ENCODE measurements around the gene CDH6.

DNA sequence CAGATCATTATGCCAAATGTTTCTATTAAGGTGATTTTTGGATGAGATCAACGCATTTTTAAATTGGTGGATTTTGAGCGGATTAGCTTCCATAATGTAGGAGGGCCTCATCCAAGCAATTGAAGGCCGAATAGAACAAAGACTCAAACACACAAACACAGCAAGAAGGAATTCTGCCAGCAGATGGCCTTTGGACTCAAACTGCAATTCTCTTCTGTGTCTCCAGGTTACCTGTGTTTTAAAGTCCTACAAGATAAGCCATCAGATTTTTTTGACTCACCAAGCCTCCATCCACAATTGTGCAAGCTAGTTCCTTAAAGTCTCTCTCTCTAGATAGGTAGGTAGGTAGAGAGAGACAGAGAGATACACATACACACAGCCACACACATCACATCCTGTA, 25.5 kb downstream of the CDH6 start:
- TF ChIP-seq, protein P1, sequence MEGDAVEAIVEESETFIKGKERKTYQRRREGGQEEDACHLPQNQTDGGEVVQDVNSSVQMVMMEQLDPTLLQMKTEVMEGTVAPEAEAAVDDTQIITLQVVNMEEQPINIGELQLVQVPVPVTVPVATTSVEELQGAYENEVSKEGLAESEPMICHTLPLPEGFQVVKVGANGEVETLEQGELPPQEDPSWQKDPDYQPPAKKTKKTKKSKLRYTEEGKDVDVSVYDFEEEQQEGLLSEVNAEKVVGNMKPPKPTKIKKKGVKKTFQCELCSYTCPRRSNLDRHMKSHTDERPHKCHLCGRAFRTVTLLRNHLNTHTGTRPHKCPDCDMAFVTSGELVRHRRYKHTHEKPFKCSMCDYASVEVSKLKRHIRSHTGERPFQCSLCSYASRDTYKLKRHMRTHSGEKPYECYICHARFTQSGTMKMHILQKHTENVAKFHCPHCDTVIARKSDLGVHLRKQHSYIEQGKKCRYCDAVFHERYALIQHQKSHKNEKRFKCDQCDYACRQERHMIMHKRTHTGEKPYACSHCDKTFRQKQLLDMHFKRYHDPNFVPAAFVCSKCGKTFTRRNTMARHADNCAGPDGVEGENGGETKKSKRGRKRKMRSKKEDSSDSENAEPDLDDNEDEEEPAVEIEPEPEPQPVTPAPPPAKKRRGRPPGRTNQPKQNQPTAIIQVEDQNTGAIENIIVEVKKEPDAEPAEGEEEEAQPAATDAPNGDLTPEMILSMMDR (IDR thresholded peaks at IDR 0.05; ENCODE audit: borderline replicate concordance, extremely low read depth, low read length, poor library complexity, severe bottlenecking) = no peak
- TF ChIP-seq EZH2 (IDR thresholded peaks at IDR 0.05; ENCODE audit: borderline replicate concordance, low read depth, low read length, severe bottlenecking) = no peak

All from DND-41 (cell line).